Keratinocyte (primary cell): ENCODE measurements around the gene TOR1B. TPM values are rescaled to one million over a fixed set of nuclear protein-coding genes. Genes with fewer than 3 reads are reported as not detected.
A peak's percentile ranks its signal among the peaks of the same experiment; 100 is the strongest.

Experiments used
- DNase-seq: peaks from one replicate; pipeline ENCODE4 v3.0.0-alpha.2; 2011; ENCODE audit warnings: low read depth, missing footprints, low spot score
- FAIRE-seq: peaks from 2 replicates; lab custom pipeline; 2011; peaks lifted over from hg19 to GRCh38; lab: Jason Lieb, UNC
- H2AFZ ChIP-seq: 2 replicates; pipeline ENCODE4 v1.6.0; 2012; ENCODE audit warnings: low read length, control low read depth, inconsistent platforms; ENCODE audit not compliant: control insufficient read depth
- H3K27ac ChIP-seq: 2 replicates; pipeline ENCODE4 v1.5.1; 2011; ENCODE audit warnings: low read length; ENCODE audit not compliant: control insufficient read depth, insufficient read depth
- H3K27me3 ChIP-seq: 3 replicates; pipeline ENCODE4 v1.6.0; 2011; ENCODE audit warnings: low read length; ENCODE audit not compliant: control insufficient read depth, insufficient read depth; ENCODE audit errors: extremely low read depth
- H3K36me3 ChIP-seq, 2 experiments: 2 replicates in 1 of 2; 3 replicates in 1 of 2; pipeline ENCODE4 v1.5.1; 2011; ENCODE audit warnings: low read length in 2 of 2, mild to moderate bottlenecking in 1 of 2; ENCODE audit not compliant: control insufficient read depth in 2 of 2, insufficient read depth in 2 of 2; ENCODE audit errors: extremely low read depth in 1 of 2
- H3K4me1 ChIP-seq: 3 replicates; pipeline ENCODE4 v1.5.1; 2011; ENCODE audit warnings: low read length; ENCODE audit not compliant: control insufficient read depth, insufficient read depth; ENCODE audit errors: extremely low read depth
- H3K4me2 ChIP-seq: 3 replicates; pipeline ENCODE4 v1.6.0; 2011; ENCODE audit warnings: low read depth, low read length; ENCODE audit not compliant: control insufficient read depth, insufficient read depth; ENCODE audit errors: extremely low read depth
- H3K4me3 ChIP-seq, 3 experiments: fragments of 200-600 bp in 1 of 3; sonication (generic) in 1 of 3; 2 replicates in 2 of 3; 3 replicates in 1 of 3; pipeline ENCODE4 v1.5.1; 2011 to 2016; ENCODE audit warnings: low read length in 3 of 3, mild to moderate bottlenecking in 3 of 3, control low read depth in 2 of 3, inconsistent platforms in 1 of 3, low read depth in 1 of 3, mixed read lengths in 1 of 3, mixed run types in 1 of 3, moderate library complexity in 1 of 3; ENCODE audit not compliant: control insufficient read depth in 2 of 3, insufficient read depth in 2 of 3; ENCODE audit errors: extremely low read depth in 1 of 3
- H3K79me2 ChIP-seq: 2 replicates; pipeline ENCODE4 v1.6.0; 2012; ENCODE audit warnings: low read length; ENCODE audit not compliant: control insufficient read depth, insufficient read depth
- H3K9ac ChIP-seq: 3 replicates; pipeline ENCODE4 v1.6.0; 2011; ENCODE audit warnings: low read length; ENCODE audit not compliant: control insufficient read depth, insufficient read depth; ENCODE audit errors: extremely low read depth
- H3K9me1 ChIP-seq: 3 replicates; pipeline ENCODE4 v1.6.0; 2011; ENCODE audit warnings: low read length; ENCODE audit not compliant: control insufficient read depth, insufficient read depth; ENCODE audit errors: extremely low read depth
- H3K9me3 ChIP-seq: 2 replicates; pipeline ENCODE4 v1.5.1; 2012; ENCODE audit warnings: low read depth, low read length; ENCODE audit not compliant: control insufficient read depth
- H4K20me1 ChIP-seq: 3 replicates; pipeline ENCODE4 v1.6.0; 2011; ENCODE audit warnings: low read length; ENCODE audit not compliant: control insufficient read depth, insufficient read depth; ENCODE audit errors: extremely low read depth
- CTCF ChIP-seq, 3 experiments: IDR thresholded peaks in 1 of 3; conservative IDR thresholded peaks in 1 of 3; optimal IDR thresholded peaks in 1 of 3; 2 replicates in 2 of 3; 3 replicates in 1 of 3; pipeline versions ENCODE3 to v1.5.1; 2011; ENCODE audit warnings: low read length in 3 of 3, mild to moderate bottlenecking in 3 of 3, moderate library complexity in 2 of 3, control low read depth in 1 of 3, inconsistent platforms in 1 of 3; ENCODE audit not compliant: insufficient read depth in 2 of 3; ENCODE audit errors: extremely low read depth in 1 of 3
- EZH2 ChIP-seq: IDR thresholded peaks from one replicate; pipeline ENCODE4 v1.6.1; 2012; ENCODE audit warnings: inconsistent platforms, mild to moderate bottlenecking, low read length, moderate library complexity
- dilution Hi-C: fragments of 300-500 bp; cut with MboI; formaldehyde crosslinking; loops from one replicate; pipeline ENCODE4 v1.7.0; 2020; ENCODE audit warnings: low sequenced_read_pairs; ENCODE audit not compliant: extremely low pct_ligation_motif_present
- polyA plus RNA-seq, 5 experiments: library from polyadenylated mRNA; depleted of rRNA in 3 of 5; stranded (reverse) in 3 of 5; stranded (forward) in 1 of 5; unstranded in 1 of 5; fragments of >200 nt; gene quantifications; 1 replicate in 1 of 5; 2 replicates in 3 of 5; 3 replicates in 1 of 5; pipeline versions ENCODE4 v1.2.1 to v1.2.3, GENCODE V29; 2011 to 2012; ENCODE audit warnings: missing spikeins in 2 of 5, low read depth in 1 of 5, low replicate concordance in 1 of 5

The TOR1B gene
- polyA plus RNA-seq, 1 donor (not counting 4 experiments of a cell fraction or from before 2014, with no cell fraction given) = 24.2 TPM

GRCh38 chr9:129777769-129778130 is 25.2 kb upstream of the TOR1B start:
- H4K20me1 ChIP-seq = peaks cover 2% of the 10 kb centered on the region
- peak overlapping the region; percentile 45 for H3K4me2 ChIP-seq
- no peaks in the 10 kb centered on the region for H3K36me3 ChIP-seq
- H3K4me1 ChIP-seq = peaks cover 28% of the 10 kb centered on the region
- no peaks in the 10 kb centered on the region for H3K9me3 ChIP-seq
- H3K9me1 ChIP-seq = no peaks in the 10 kb centered on the region
- H3K9ac ChIP-seq = no peak overlapping the region
- FAIRE-seq (no peak), DNase-seq (no peak)
- no peaks in the 10 kb centered on the region for H3K79me2 ChIP-seq
- peaks cover 9% of the 10 kb centered on the region for H3K27me3 ChIP-seq
- H2AFZ ChIP-seq = no peak overlapping the region
- H3K4me3 ChIP-seq = no peak overlapping the region
- peak overlapping the region; percentile 47 for H3K27ac ChIP-seq
- dilution Hi-C loops = no loop called here
- no peak for TF ChIP-seq EZH2
- TF ChIP-seq CTCF (optimal IDR thresholded peaks at IDR 0.05 in 1 of 3, IDR thresholded peaks at IDR 0.05 in 1 of 3, conservative IDR thresholded peaks at IDR 0.05 in 1 of 3; ENCODE audit: extremely low read depth in 1 of 3, insufficient read depth in 2 of 3, low read length in 3 of 3) = no peak

GRCh38 chr9:129778469-129778868 is 24.5 kb upstream of the TOR1B start:
- Histone ChIP-seq H3K9me3 (no peaks in the 10 kb centered on the region), H2AFZ (no peak overlapping the region), H3K79me2 (no peaks in the 10 kb centered on the region), H3K9ac (no peak overlapping the region), H4K20me1 (peaks cover 2% of the 10 kb centered on the region), H3K27ac (no peak overlapping the region), H3K4me3 (no peak overlapping the region), H3K27me3 (peaks cover 9% of the 10 kb centered on the region), H3K9me1 (no peaks in the 10 kb centered on the region), H3K4me1 (peaks cover 24% of the 10 kb centered on the region), H3K4me2 (no peak overlapping the region), H3K36me3 (no peaks in the 10 kb centered on the region)
- DNase-seq (no peak), FAIRE-seq (no peak)
- dilution Hi-C loops = no loop called here
- TF ChIP-seq CTCF (optimal IDR thresholded peaks at IDR 0.05 in 1 of 3, IDR thresholded peaks at IDR 0.05 in 1 of 3, conservative IDR thresholded peaks at IDR 0.05 in 1 of 3; ENCODE audit: extremely low read depth in 1 of 3, insufficient read depth in 2 of 3, low read length in 3 of 3) (no peak), EZH2 (no peak)
